B cell (primary cell): ENCODE data around the gene BRD4. TPM values are rescaled to one million over a fixed set of nuclear protein-coding genes. Genes with fewer than 3 reads are reported as not detected.

Experiments
- ATAC-seq: fragments of 200-7000 bp; cut with Tn5 transposase; one replicate; pipeline ENCODE4 v1.10.0; 2021; ENCODE audit warnings: low read depth, mild to moderate bottlenecking, moderate number of reproducible peaks, moderate library complexity
- CTCF ChIA-PET: fragments of 350-600 bp; sonication (Branson Sonifier 250); formaldehyde crosslinking; loops from one replicate; lab custom pipeline; 2021; ENCODE audit warnings: antibody characterized with exemption, inconsistent platforms; lab: Charles Lee
- POLR2A ChIA-PET: fragments of 350-600 bp; sonication (Branson Sonifier 250); formaldehyde crosslinking; loops from one replicate; lab custom pipeline; 2021; ENCODE audit warnings: antibody characterized with exemption; lab: Charles Lee
- DNase-seq: peaks from one replicate; pipeline ENCODE4 v3.0.0; 2013
- H2AFZ ChIP-seq: 2 replicates; pipeline ENCODE4 v1.6.1; 2012; ENCODE audit warnings: mild to moderate bottlenecking, low read depth, low read length; ENCODE audit not compliant: insufficient read depth, poor library complexity, severe bottlenecking
- H3K27ac ChIP-seq, 2 donors: 1 replicate in 1 of 2; 2 replicates in 1 of 2; pipeline ENCODE4 v1.5.1; 2012 to 2013; ENCODE audit warnings: low read length in 2 of 2, mild to moderate bottlenecking in 2 of 2, moderate library complexity in 1 of 2
- H3K27me3 ChIP-seq, 4 experiments: fragments of 200-600 bp in 1 of 4; sonication (generic) in 1 of 4; replicated peaks in 1 of 4; 1 replicate in 2 of 4; 2 replicates in 2 of 4; pipeline versions ENCODE4 v1.6.1 to v1.7.0; 2013 to 2016; ENCODE audit warnings: low read length in 3 of 4, mild to moderate bottlenecking in 2 of 4, mixed read lengths in 1 of 4, moderate library complexity in 1 of 4; ENCODE audit not compliant: insufficient read depth in 4 of 4, control insufficient read depth in 3 of 4; ENCODE audit errors: control extremely low read depth in 1 of 4
- H3K36me3 ChIP-seq, 2 experiments: replicated peaks in 1 of 2; 1 replicate in 1 of 2; 2 replicates in 1 of 2; pipeline versions ENCODE4 v1.6.1 to v1.7.1; 2013; ENCODE audit warnings: low read length in 1 of 2; ENCODE audit not compliant: insufficient read depth in 2 of 2, control insufficient read depth in 1 of 2; ENCODE audit errors: control extremely low read depth in 1 of 2, extremely low read depth in 1 of 2
- H3K4me1 ChIP-seq, 2 donors: fragments of 200-600 bp in 1 of 2; sonication (generic) in 1 of 2; 1 replicate in 1 of 2; 2 replicates in 1 of 2; pipeline versions ENCODE4 v1.5.1 to v1.6.1; 2013 to 2017; ENCODE audit warnings: low read length in 2 of 2; ENCODE audit not compliant: control insufficient read depth in 2 of 2, insufficient read depth in 2 of 2
- H3K4me2 ChIP-seq: replicated peaks from 2 replicates; pipeline ENCODE3; 2012; ENCODE audit warnings: mild to moderate bottlenecking, low read depth, low read length; ENCODE audit not compliant: poor library complexity, severe bottlenecking
- H3K4me3 ChIP-seq, 5 experiments: fragments of 200-600 bp in 1 of 5; sonication (generic) in 1 of 5; 1 replicate in 3 of 5; 2 replicates in 2 of 5; pipeline versions ENCODE4 v1.5.1 to v1.7.0; 2011 to 2016; ENCODE audit warnings: low read length in 4 of 5, mild to moderate bottlenecking in 4 of 5, low read depth in 2 of 5, control low read depth in 1 of 5, moderate library complexity in 1 of 5; ENCODE audit not compliant: insufficient read depth in 1 of 5; ENCODE audit errors: control extremely low read depth in 1 of 5, extremely low read depth in 1 of 5
- H3K79me2 ChIP-seq: fragments of 200-600 bp; sonication (generic); one replicate; pipeline ENCODE4 v1.6.0; 2016; ENCODE audit warnings: low read length; ENCODE audit not compliant: control insufficient read depth, insufficient read depth
- H3K9ac ChIP-seq: fragments of 200-600 bp; sonication (generic); 2 replicates; pipeline ENCODE4 v1.6.1; 2017; ENCODE audit warnings: mild to moderate bottlenecking, low read length, moderate library complexity
- H3K9me3 ChIP-seq, 3 donors: one replicate each; pipeline versions ENCODE4 v1.6.1 to v1.7.1; 2013; ENCODE audit warnings: low read length in 2 of 3; ENCODE audit not compliant: control insufficient read depth in 2 of 3, insufficient read depth in 1 of 3; ENCODE audit errors: control extremely low read depth in 1 of 3
- H4K20me1 ChIP-seq: 2 replicates; pipeline ENCODE4 v1.6.0; 2012; ENCODE audit warnings: mild to moderate bottlenecking, low read length; ENCODE audit not compliant: insufficient read depth, control insufficient read depth, poor library complexity, severe bottlenecking
- H3K27ac Mint-ChIP-seq: one replicate; pipeline ENCODE4 v1.8.0; 2021; ENCODE audit warnings: mixed read lengths
- H3K27me3 Mint-ChIP-seq: one replicate; pipeline ENCODE4 v1.8.0; 2021; ENCODE audit warnings: mixed read lengths
- H3K4me1 Mint-ChIP-seq: one replicate; pipeline ENCODE4 v1.8.0; 2021; ENCODE audit warnings: mixed read lengths
- H3K4me3 Mint-ChIP-seq: one replicate; pipeline ENCODE4 v1.8.0; 2021; ENCODE audit warnings: mixed read lengths
- H3K9me3 Mint-ChIP-seq: one replicate; pipeline ENCODE4 v1.8.0; 2022; ENCODE audit warnings: mixed read lengths; ENCODE audit not compliant: insufficient read depth
- CTCF ChIP-seq: fragments of 200-600 bp; IDR thresholded peaks from one replicate; pipeline ENCODE4 v1.8.0; 2022; ENCODE audit warnings: antibody characterized with exemption, mild to moderate bottlenecking
- EZH2 ChIP-seq: IDR thresholded peaks from 2 replicates; pipeline ENCODE4 v1.6.1; 2012; ENCODE audit warnings: borderline replicate concordance, low read depth, mild to moderate bottlenecking, moderate library complexity, low read length; ENCODE audit not compliant: insufficient read depth, poor library complexity, severe bottlenecking
- WGBS: methylation state at CpG from one replicate; pipeline ENCODE4 v1.1.5; 2013; ENCODE audit warnings: missing lambda C conversion rate; ENCODE audit not compliant: insufficient coverage; 5-methylcytosine and 5-hydroxymethylcytosine counted together
- intact Hi-C: fragments of 100-400 bp; cut with micrococcal nuclease; formaldehyde crosslinking; loops from one replicate; pipeline ENCODE4 v1.10.0; 2022
- polyA plus RNA-seq: library from polyadenylated mRNA; depleted of rRNA; stranded (reverse); fragments of >200 nt; gene quantifications from 2 replicates; pipeline ENCODE4 v1.2.3, GENCODE V29; 2012
- total RNA-seq, 2 donors: library from RNA; stranded (reverse); fragments of 120-200 nt in 1 of 2; gene quantifications; 1 replicate in 1 of 2; 2 replicates in 1 of 2; pipeline versions ENCODE4 v1.2.3 to v1.2.4, GENCODE V29; 2013 to 2022

BRD4 gene
- total and polyA plus RNA-seq, 2 donors (not counting 1 experiment from before 2014, with no cell fraction given): 30.7 to 209 TPM

DNA sequence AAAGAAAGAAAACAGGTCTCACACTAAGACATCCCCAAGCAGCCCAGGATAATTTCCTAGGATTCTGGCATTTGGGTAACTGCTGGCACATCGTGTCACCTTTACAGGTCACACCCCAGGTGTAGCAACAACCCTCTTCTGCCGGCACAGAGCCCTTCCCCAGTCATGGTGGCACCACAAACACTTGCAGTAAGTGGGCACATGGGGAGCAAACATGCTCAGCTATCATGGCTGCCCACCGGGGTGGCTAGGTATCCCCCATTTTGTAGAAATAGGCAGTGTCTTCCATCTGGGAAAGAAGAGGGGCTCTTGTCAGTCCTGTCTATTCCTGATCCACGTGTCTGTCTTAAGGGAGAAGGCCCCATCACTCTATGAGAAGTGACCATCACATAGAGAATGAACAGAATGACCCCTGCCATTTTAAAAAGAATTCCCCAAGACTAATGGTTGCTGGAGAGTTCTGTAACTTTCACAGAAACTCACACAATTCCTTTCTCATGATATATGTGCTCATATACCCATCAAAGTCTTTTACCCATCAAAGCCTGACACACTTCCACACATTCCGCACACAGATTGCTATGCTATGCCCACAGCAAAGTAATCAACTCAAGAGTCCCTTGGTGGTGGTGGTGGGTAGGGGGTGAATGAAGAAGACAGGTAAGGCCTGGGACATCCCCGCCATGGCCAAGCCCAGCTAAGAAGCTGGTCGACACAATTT is 33.3 kb downstream of the BRD4 start:
- Histone ChIP-seq H3K9ac (no peak overlapping the region), H3K4me2 (peak overlapping the region; percentile 39), H3K27me3 (no peaks in the 10 kb centered on the region), H2AFZ (no peak overlapping the region), H3K9me3 (no peaks in the 10 kb centered on the region), H4K20me1 (peaks cover 94% of the 10 kb centered on the region), H3K4me1 (peaks cover 86 to 94% of the 10 kb centered on the region in 2 donors), H3K79me2 (peaks cover 100% of the 10 kb centered on the region), H3K4me3 (no peak overlapping the region), H3K27ac (peak overlapping the region in 1 of 2 donors; percentile 58), H3K36me3 (peaks cover 0 to 24% of the 10 kb centered on the region in 2 experiments)
- CTCF ChIA-PET: interaction anchor here (1.0 to 1.7 kb wide), 4 partner anchors 10 to 256 kb away, joined by 3 to 7 read pairs (median 5); no protein-coding TSS in a partner anchor
- H3K4me3 Mint-ChIP-seq: peak overlapping the region; percentile 63
- intact Hi-C loops: no loop called here
- H3K27ac Mint-ChIP-seq: peak overlapping the region; percentile 62
- H3K4me1 Mint-ChIP-seq: peaks cover 94% of the 10 kb centered on the region
- H3K27me3 Mint-ChIP-seq: no peaks in the 10 kb centered on the region
- DNase-seq: no peak
- no peak for TF ChIP-seq EZH2
- TF ChIP-seq CTCF: no peak
- H3K9me3 Mint-ChIP-seq: no peaks in the 10 kb centered on the region
- POLR2A ChIA-PET: no interaction called here
- ATAC-seq: no peak
- 85% methylated on average over 5 of the region's 7 CpGs for WGBS
